DMS 273 (cell line): Measurements from ENCODE around the gene SUCO.

Experiments used
- DNase-seq: peaks from one replicate; lab custom pipeline; 2025; ENCODE audit not compliant: unreplicated experiment; lab: John Stamatoyannopoulos, UW

Gene SUCO

DNA sequence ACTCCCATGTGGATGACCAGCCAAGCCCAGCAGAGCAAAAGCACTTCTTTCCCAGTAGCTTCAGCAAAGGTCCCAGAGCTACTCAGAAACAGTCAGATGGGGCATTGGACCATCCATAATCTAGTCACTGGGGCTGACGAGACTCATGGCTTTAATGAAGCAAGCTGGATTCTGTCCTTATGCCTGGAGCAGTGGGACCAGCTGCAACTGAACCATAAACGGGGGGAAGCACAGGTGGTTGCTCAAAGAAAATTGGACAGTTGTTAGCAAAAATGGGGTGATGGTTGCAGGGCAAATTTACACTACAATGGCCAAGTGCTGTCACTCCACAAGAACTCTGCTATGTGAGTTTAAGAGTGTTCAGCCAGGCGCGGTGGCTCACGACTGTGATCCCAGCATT lies 108.5 kb downstream of the SUCO start:
- no peak for DNase-seq

GRCh38 chr1:172642970-172643369 lies 110.0 kb downstream of the SUCO start:
- no peak for DNase-seq

GRCh38 chr1:172646653-172647052 lies 113.7 kb downstream of the SUCO start:
- DNase-seq: no peak

GRCh38 chr1:172647110-172647564 lies 114.2 kb downstream of the SUCO start:
- DNase-seq: no peak

GRCh38 chr1:172647987-172648386 lies 115.0 kb downstream of the SUCO start:
- no peak for DNase-seq

GRCh38 chr1:172650474-172651193 lies 117.7 kb downstream of the SUCO start:
- no peak for DNase-seq

DNA sequence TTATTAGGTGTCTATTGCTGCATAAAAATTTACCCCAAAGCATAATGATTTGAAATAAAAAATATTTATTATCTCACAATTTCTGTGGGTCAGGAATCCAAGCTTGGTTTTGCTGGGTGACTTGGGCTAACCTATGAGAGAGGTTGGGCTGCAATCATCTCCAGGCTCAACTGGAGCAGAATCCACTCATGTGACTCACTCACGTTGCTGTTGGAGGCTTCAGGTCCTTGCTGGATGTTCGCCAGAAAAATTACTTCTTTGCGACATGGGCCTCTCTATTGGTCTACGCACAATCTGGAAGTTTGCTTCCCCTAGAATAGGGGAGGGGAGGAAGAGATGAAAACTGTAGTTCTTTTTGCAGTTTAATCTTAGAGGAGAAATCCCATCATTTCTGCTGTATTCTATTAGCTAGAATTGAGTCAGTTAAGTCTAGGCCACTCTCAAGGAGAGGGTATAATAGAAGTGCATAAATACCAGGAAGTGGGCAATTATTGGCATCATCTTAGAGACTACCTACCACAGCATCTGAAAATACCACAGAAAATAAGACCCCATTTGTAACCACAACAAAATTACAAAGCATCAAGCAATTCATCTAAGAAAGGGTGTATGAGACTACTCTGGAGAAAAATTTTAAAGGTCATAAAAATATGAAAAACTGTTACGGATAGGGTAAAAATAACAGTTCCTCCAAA lies 120.2 kb downstream of the SUCO start:
- DNase-seq: no peak

DNA sequence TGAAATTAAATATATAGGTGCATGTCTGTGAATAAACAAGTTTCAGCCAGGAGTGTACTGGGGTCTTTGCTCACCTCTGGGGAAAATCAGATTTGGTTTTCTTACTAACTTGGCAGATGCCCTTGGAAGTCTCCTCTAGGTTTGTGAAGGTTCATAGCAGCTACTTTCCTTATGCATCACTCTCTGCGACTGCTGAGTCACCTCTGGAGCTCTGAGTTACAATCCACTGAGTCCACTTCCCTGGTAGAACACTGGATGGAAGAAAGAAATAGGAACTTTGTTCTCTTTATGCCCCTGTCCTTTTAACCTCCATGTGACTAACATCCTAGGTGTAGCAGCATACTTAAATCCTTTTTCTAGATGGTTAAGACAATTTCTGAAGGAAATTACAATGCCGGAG lies 121.6 kb downstream of the SUCO start:
- no peak for DNase-seq

DNA sequence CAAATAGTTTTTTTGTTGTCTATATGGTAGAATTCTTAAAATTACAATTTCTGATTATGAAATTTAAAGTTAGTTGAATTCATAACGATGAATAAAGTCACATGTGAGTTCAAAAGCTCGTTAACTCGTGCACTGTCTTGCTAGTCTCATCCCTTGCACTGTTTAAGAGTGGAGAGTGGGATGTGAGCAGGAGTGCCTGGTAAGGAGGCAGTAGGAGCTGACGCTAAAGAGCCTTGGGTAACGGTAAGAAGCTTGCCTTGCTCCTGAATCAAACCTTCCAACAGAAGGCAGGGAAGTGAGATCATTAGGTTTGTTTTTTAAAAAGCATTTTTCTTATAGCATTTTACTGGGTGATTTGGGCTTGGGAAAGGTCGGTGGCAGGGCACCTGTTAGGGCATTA lies 123.6 kb downstream of the SUCO start:
- no peak for DNase-seq

DNA sequence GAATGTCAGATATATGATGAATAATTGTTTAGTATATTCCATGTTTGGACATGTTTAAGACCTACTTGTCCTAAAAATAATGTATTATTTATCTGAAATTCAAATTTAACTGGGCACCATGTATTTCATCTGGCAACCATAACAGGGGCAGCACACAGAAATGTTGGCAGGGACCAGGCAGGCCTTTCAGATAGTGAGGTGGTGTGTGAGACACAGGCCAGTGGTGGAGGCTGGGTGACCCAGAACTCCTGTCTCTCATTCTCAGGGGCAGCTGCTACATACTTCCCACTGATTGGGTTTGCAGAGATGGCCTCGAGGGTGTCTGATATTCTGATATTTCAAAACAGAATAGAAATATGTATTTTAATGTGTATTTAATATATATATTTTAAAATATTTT lies 124.6 kb downstream of the SUCO start:
- DNase-seq: no peak

DNA sequence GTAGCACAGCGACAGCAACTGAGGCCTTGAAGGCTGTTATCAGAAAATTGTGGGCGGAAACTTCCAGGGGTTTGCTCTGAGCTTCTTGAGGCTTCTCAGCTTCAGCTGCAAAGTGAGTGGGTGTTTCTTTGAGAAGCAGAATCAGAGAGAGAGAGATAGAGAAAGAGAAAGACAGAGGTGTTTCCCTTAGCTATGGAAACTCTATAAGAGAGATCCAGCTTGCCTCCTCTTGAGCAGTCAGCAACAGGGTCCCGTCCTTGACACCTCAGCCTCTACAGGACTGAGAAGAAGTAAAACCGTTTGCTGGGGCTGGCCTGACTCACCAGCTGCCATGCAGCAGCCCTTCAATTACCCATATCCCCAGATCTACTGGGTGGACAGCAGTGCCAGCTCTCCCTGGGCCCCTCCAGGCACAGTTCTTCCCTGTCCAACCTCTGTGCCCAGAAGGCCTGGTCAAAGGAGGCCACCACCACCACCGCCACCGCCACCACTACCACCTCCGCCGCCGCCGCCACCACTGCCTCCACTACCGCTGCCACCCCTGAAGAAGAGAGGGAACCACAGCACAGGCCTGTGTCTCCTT lies 126.0 kb downstream of the SUCO start, which contains the start of gene FASLG:
Gene FASLG, plus strand, starts transcription at position 233 of the 583 bp plus-strand sequence. Its CDS starts 99 bp downstream, at position 332.
- DNase-seq: no peak

DNA sequence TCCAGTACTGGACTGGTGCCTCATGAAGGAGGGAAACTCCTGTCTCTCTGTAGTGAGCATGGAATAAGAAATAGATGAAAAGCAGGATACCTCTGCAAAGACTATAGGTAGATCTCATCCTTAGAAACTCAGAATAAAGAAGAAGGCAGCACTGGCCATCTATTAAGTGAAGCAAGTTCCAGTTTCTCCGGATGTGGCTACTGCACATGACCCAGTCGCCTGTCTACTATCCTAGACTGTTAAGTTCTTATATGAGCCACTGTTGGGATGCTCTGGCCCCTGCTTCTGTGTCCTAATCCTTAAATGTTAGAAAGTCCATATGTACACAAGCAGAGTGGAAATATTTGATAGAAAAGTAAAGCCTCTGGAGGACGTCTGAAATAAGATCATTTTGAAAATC lies 128.2 kb downstream of the SUCO start:
- DNase-seq: no peak
